Lung (tissue), 12 donors: ENCODE measurements around the gene REC8. TPM values are rescaled to one million over a fixed set of nuclear protein-coding genes. Genes with fewer than 3 reads are reported as not detected.

Source experiments
- ATAC-seq: fragments of 200-7000 bp; cut with Tn5 transposase; one replicate; pipeline ENCODE4 v1.9.1; 2020; ENCODE audit warnings: moderate number of reproducible peaks; ENCODE audit not compliant: insufficient read depth, low FRiP score
- DNase-seq, 3 donors: peaks; one replicate each; pipeline ENCODE4 v3.0.0-alpha.2; 2013 to 2017
- H3K27ac ChIP-seq, 2 donors: one replicate each; pipeline ENCODE4 v1.5.1; 2013; ENCODE audit warnings: mild to moderate bottlenecking in 2 of 2, moderate library complexity in 2 of 2, control low read depth in 1 of 2, inconsistent platforms in 1 of 2, low read depth in 1 of 2, low read length in 1 of 2
- H3K27me3 ChIP-seq, 3 donors: one replicate each; pipeline ENCODE4 v1.5.1; 2013; ENCODE audit warnings: low read length in 2 of 3; ENCODE audit not compliant: control insufficient read depth in 3 of 3, insufficient read depth in 3 of 3
- H3K36me3 ChIP-seq, 4 donors: one replicate each; pipeline ENCODE4 v1.5.1; 2013; ENCODE audit warnings: low read length in 4 of 4, mild to moderate bottlenecking in 1 of 4, moderate library complexity in 1 of 4; ENCODE audit not compliant: control insufficient read depth in 4 of 4, insufficient read depth in 4 of 4
- H3K4me1 ChIP-seq, 5 donors: one replicate each; pipeline ENCODE4 v1.5.1; 2013; ENCODE audit warnings: low read length in 5 of 5, mild to moderate bottlenecking in 2 of 5, moderate library complexity in 1 of 5; ENCODE audit not compliant: control insufficient read depth in 5 of 5, insufficient read depth in 5 of 5
- H3K4me3 ChIP-seq: one replicate; pipeline ENCODE4 v1.5.1; 2013; ENCODE audit warnings: mild to moderate bottlenecking, control low read depth, moderate library complexity
- H3K9ac ChIP-seq, 2 donors: one replicate each; pipeline ENCODE4 v1.5.1; 2013; ENCODE audit warnings: low read length in 2 of 2, control low read depth in 1 of 2; ENCODE audit not compliant: insufficient read depth in 1 of 2
- H3K9me3 ChIP-seq, 4 donors: one replicate each; pipeline ENCODE4 v1.5.1; 2013; ENCODE audit warnings: low read length in 3 of 4, mild to moderate bottlenecking in 1 of 4, moderate library complexity in 1 of 4; ENCODE audit not compliant: control insufficient read depth in 4 of 4, insufficient read depth in 3 of 4
- CTCF ChIP-seq: IDR thresholded peaks from 2 replicates; pipeline ENCODE4 v1.5.1; 2012; ENCODE audit warnings: mild to moderate bottlenecking; ENCODE audit errors: control extremely low read depth, extremely low read depth
- WGBS, 2 donors: extraction: QIAGEN DNeasy Blood & Tissue Kit; methylation state at CpG; one replicate each; pipeline ENCODE4 v1.1.7; 2013; 5-methylcytosine and 5-hydroxymethylcytosine counted together
- polyA plus RNA-seq, 2 donors: library from polyadenylated mRNA; stranded (reverse); fragments of 200-250 nt; gene quantifications; one replicate each; pipeline ENCODE4 v1.2.1, GENCODE V29; 2013
- total RNA-seq, 2 donors: library from RNA; depleted of rRNA in 1 of 2; stranded (reverse); fragments of >200 nt in 1 of 2; gene quantifications; one replicate each; pipeline ENCODE4 v1.2.1, GENCODE V29; 2014 to 2021
- donor health status: control.
- donor health status: control.
- donor health status: Bipolar disorder and iron deficiency.
- donor health status: healthy.
- donor health status: DM: yes; HTN: yes; CAD: no.

REC8 gene
- total and polyA plus RNA-seq, 4 donors: 13.3 to 48.1 (median 29.5) TPM

GRCh38 chr14:24206260-24207103, 34.6 kb downstream of the REC8 start:
- H3K9ac ChIP-seq: no peak overlapping the region
- no peak overlapping the region for H3K27ac ChIP-seq
- no peaks in the 10 kb centered on the region for H3K4me1 ChIP-seq
- H3K27me3 ChIP-seq: no peaks in the 10 kb centered on the region
- 99% methylated on average over 11 of the region's 11 CpGs for WGBS, 2 donors
- no peak for TF ChIP-seq CTCF
- H3K4me3 ChIP-seq: no peak overlapping the region
- no peaks in the 10 kb centered on the region for H3K9me3 ChIP-seq
- DNase-seq (no peak), ATAC-seq (no peak)
- H3K36me3 ChIP-seq: peaks cover 9 to 52% (median 45%) of the 10 kb centered on the region in 4 donors

GRCh38 chr14:24207104-24207551, 35.2 kb downstream of the REC8 start:
- TF ChIP-seq CTCF: no peak
- Histone ChIP-seq H3K9ac (no peak overlapping the region), H3K36me3 (peaks cover 9 to 48% (median 44%) of the 10 kb centered on the region in 4 donors), H3K4me1 (peaks cover 0 to under 1% (median 0%) of the 10 kb centered on the region in 5 donors), H3K27me3 (no peaks in the 10 kb centered on the region), H3K9me3 (no peaks in the 10 kb centered on the region), H3K27ac (no peak overlapping the region), H3K4me3 (no peak overlapping the region)
- 94 to 98% methylated on average over 5 of the region's 5 CpGs for WGBS, 2 donors
- DNase-seq (no peak), ATAC-seq (no peak)

GRCh38 chr14:24207625-24208024, 35.7 kb downstream of the REC8 start:
- Histone ChIP-seq H3K9me3 (no peaks in the 10 kb centered on the region), H3K36me3 (peaks cover 9 to 46% (median 44%) of the 10 kb centered on the region in 4 donors), H3K27me3 (no peaks in the 10 kb centered on the region), H3K4me3 (no peak overlapping the region), H3K4me1 (peaks cover 0 to 3% (median 0%) of the 10 kb centered on the region in 5 donors), H3K9ac (no peak overlapping the region), H3K27ac (no peak overlapping the region)
- ATAC-seq: no peak
- no peak for TF ChIP-seq CTCF
- 99 to 100% methylated on average over 2 of the region's 2 CpGs for WGBS, 2 donors
- no peak for DNase-seq
